ENCODE measurements around the gene SZRD1.

The SZRD1 gene

DNA sequence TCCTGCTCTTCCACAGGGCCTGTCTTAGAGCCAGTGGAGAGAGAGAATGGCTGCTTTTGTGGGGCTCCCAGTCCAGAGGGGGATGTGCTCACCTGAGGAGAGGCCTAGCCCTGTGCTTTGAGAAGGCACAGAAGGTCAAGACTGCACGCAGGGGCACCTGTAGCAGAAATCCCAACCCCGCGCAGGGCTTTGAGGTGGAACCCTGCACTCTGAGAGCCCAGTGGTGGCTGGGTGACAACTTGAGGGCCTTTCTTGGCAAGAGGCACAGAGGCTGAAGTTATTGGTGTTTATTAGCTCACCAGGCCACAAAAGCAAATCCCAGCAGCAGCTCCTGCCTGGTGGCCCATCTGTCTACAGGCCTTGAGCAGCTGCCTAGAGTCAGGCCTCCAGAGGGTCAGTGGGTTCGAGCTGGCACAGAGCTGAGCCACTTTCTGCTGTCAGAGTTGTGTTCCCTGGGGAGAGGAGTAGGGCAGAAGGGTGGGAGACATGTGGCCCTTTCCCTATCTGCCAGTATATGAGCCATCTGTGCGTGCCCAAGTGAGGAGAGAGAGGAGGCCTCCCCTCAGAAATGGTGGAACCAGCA, 31.4 kb downstream of the SZRD1 start:
- H3K9ac ChIP-seq (ENCODE audit: low read depth, low read length) = no peak overlapping the region
- H3K4me1 ChIP-seq (ENCODE audit: insufficient read depth, low read length) = no peaks in the 10 kb centered on the region
- H3K9me3 ChIP-seq (ENCODE audit: insufficient read depth, low read depth, low read length) = no peaks in the 10 kb centered on the region
- peaks cover 52% of the 10 kb centered on the region for H3K36me3 ChIP-seq (ENCODE audit: insufficient read depth, low read length)
- H3K27me3 ChIP-seq (ENCODE audit: insufficient read depth, low read length) = no peaks in the 10 kb centered on the region
- H3K27ac ChIP-seq (ENCODE audit: low read depth, low read length) = no peak overlapping the region
- H3K4me3 ChIP-seq (ENCODE audit: low read length) = no peak overlapping the region
- 93% methylated on average over 5 of the region's 5 CpGs for WGBS

GRCh38 chr1:16402742-16403141, 35.7 kb downstream of the SZRD1 start:
- no peak overlapping the region for H3K4me3 ChIP-seq (ENCODE audit: low read length)
- no peaks in the 10 kb centered on the region for H3K27me3 ChIP-seq (ENCODE audit: insufficient read depth, low read length)
- H3K27ac ChIP-seq (ENCODE audit: low read depth, low read length) = no peak overlapping the region
- H3K4me1 ChIP-seq (ENCODE audit: insufficient read depth, low read length) = no peaks in the 10 kb centered on the region
- peaks cover 15% of the 10 kb centered on the region; the same call in 1 of the 2 replicates for H3K36me3 ChIP-seq (ENCODE audit: insufficient read depth, low read length)
- H3K9me3 ChIP-seq (ENCODE audit: insufficient read depth, low read depth, low read length) = no peaks in the 10 kb centered on the region
- no peak overlapping the region for H3K9ac ChIP-seq (ENCODE audit: low read depth, low read length)
- 92% methylated on average over 10 of the region's 10 CpGs for WGBS

DNA sequence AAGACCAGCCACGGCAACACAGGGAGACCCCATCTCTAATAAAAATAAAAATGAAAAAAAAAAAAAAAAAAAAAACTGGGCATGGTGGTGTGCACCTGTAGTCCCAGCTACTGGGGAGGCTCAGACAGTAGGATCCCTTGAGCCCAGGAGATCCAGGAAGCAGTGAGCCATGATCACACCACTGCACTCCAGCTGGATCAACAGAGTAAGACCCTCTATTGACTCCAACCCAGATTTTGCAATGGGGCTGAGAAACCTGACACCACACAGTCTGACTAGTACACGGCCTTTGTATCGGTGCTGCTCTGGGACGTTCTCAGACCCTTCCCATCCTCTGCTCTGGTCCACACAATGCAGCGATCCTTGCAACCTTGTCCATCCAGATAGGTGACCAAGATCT, 38.4 kb downstream of the SZRD1 start:
- Histone ChIP-seq H3K27ac (ENCODE audit: low read depth, low read length) (no peak overlapping the region), H3K36me3 (ENCODE audit: insufficient read depth, low read length) (no peaks in the 10 kb centered on the region), H3K27me3 (ENCODE audit: insufficient read depth, low read length) (no peaks in the 10 kb centered on the region), H3K9ac (ENCODE audit: low read depth, low read length) (no peak overlapping the region), H3K4me1 (ENCODE audit: insufficient read depth, low read length) (no peaks in the 10 kb centered on the region), H3K9me3 (ENCODE audit: insufficient read depth, low read depth, low read length) (no peaks in the 10 kb centered on the region), H3K4me3 (ENCODE audit: low read length) (no peak overlapping the region)
- WGBS = 75% methylated on average over 4 of the region's 5 CpGs

DNA sequence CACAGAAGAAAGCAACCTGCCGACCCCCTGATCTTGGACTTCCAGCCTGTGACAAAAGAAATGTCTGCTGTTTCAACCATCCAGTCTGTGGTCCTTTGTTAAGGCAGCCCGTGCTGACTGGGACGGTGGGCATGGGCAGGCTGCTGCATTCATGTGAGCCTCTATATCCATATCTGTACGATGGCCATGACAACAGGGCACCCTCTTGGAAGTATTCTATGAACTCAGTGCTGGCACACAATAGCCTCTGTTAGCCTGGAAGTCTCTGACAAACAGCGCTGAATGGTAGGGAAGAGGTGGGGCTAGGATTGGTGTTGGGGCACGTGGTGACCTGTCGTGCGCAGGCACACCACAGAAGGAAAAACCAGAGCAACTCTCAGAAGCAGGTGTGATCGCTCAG, 39.8 kb downstream of the SZRD1 start:
- Histone ChIP-seq H3K4me3 (ENCODE audit: low read length) (no peak overlapping the region), H3K27ac (ENCODE audit: low read depth, low read length) (no peak overlapping the region), H3K9ac (ENCODE audit: low read depth, low read length) (no peak overlapping the region), H3K27me3 (ENCODE audit: insufficient read depth, low read length) (no peaks in the 10 kb centered on the region), H3K4me1 (ENCODE audit: insufficient read depth, low read length) (no peaks in the 10 kb centered on the region), H3K9me3 (ENCODE audit: insufficient read depth, low read depth, low read length) (no peaks in the 10 kb centered on the region), H3K36me3 (ENCODE audit: insufficient read depth, low read length) (no peaks in the 10 kb centered on the region)
- WGBS = 89% methylated on average over 9 of the region's 9 CpGs

DNA sequence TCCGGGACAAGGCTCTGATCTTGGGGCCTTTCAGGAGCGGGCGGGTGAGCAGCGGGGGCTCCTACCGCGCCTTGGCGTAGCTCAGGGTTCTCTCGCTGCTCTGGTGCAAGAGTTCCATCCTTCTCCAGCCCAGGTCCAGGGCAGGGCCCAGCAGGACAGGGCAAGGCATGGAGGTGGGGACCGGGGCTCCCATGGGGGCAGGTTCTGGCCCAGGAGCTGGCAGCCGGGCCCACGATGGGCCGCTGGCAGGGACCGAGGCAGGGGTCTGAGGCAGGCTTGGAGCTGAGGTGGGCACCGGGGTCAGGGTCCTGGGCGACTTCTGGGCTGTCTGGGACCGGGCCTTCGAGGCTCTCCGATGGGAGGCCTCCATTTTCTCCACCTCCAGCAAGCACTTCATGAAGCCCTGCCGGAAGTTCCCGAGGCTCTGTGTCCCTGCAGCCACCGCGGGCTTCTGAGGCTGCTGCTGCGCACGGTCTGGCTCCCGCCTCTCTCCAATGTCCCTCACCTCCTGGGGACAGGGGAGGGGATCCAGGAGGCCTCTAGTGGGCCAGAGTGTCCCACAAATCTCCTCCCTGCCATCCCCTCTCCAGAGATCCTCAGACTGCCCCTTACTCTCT, 42.6 kb downstream of the SZRD1 start:
- Histone ChIP-seq H3K9me3 (ENCODE audit: insufficient read depth, low read depth, low read length) (no peaks in the 10 kb centered on the region), H3K4me1 (ENCODE audit: insufficient read depth, low read length) (no peaks in the 10 kb centered on the region), H3K4me3 (ENCODE audit: low read length) (no peak overlapping the region), H3K36me3 (ENCODE audit: insufficient read depth, low read length) (no peaks in the 10 kb centered on the region), H3K27me3 (ENCODE audit: insufficient read depth, low read length) (no peaks in the 10 kb centered on the region), H3K27ac (ENCODE audit: low read depth, low read length) (no peak overlapping the region), H3K9ac (ENCODE audit: low read depth, low read length) (no peak overlapping the region)
- WGBS = 92% methylated on average over 25 of the region's 25 CpGs

DNA sequence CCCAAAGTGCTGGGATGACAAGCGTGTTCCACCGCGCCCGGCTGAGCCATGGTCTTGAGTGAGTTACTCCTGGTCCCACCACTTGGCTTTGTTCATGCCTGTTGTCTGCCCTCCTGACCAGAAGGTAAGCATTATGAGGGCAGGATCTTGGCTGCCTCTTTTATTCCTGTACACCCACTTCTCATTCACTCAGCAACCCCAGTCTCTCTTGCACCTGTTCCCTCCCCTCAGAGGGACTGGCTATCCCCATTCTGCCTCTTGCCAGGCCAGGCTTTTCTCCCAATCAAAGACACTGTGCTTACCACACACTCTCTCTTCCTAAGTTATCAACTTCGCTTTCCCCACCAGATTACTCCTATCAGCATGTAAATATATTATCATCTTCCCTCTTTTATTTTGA, 43.8 kb downstream of the SZRD1 start:
- 97% methylated on average over 5 of the region's 5 CpGs for WGBS
- Histone ChIP-seq H3K36me3 (ENCODE audit: insufficient read depth, low read length) (no peaks in the 10 kb centered on the region), H3K9ac (ENCODE audit: low read depth, low read length) (no peak overlapping the region), H3K4me1 (ENCODE audit: insufficient read depth, low read length) (no peaks in the 10 kb centered on the region), H3K9me3 (ENCODE audit: insufficient read depth, low read depth, low read length) (no peaks in the 10 kb centered on the region), H3K27ac (ENCODE audit: low read depth, low read length) (no peak overlapping the region), H3K27me3 (ENCODE audit: insufficient read depth, low read length) (no peaks in the 10 kb centered on the region), H3K4me3 (ENCODE audit: low read length) (no peak overlapping the region)

DNA sequence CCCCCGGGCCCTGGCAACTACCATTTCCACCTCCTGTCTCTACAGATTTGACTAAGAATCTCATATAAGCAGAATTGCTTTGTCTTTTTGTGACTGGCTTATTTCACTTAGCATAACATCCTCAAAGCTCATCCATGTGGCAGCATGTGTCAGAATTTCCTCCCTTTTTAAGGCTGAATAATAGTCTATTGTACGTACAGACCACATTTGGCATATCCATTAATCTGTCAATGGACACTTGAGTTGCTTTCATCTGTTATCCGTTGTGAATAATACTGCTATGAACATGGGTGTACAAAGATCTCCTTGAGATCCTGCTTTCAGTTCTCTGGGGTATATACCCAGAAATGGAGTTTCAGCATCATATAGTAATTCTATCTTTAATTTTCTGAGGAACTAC, 46.1 kb downstream of the SZRD1 start:
- H3K27me3 ChIP-seq (ENCODE audit: insufficient read depth, low read length) = no peaks in the 10 kb centered on the region
- 96% methylated on average over 3 of the region's 3 CpGs for WGBS
- no peak overlapping the region for H3K27ac ChIP-seq (ENCODE audit: low read depth, low read length)
- no peak overlapping the region for H3K4me3 ChIP-seq (ENCODE audit: low read length)
- H3K9me3 ChIP-seq (ENCODE audit: insufficient read depth, low read depth, low read length) = no peaks in the 10 kb centered on the region
- no peaks in the 10 kb centered on the region for H3K4me1 ChIP-seq (ENCODE audit: insufficient read depth, low read length)
- H3K9ac ChIP-seq (ENCODE audit: low read depth, low read length) = no peak overlapping the region
- no peaks in the 10 kb centered on the region for H3K36me3 ChIP-seq (ENCODE audit: insufficient read depth, low read length)

DNA sequence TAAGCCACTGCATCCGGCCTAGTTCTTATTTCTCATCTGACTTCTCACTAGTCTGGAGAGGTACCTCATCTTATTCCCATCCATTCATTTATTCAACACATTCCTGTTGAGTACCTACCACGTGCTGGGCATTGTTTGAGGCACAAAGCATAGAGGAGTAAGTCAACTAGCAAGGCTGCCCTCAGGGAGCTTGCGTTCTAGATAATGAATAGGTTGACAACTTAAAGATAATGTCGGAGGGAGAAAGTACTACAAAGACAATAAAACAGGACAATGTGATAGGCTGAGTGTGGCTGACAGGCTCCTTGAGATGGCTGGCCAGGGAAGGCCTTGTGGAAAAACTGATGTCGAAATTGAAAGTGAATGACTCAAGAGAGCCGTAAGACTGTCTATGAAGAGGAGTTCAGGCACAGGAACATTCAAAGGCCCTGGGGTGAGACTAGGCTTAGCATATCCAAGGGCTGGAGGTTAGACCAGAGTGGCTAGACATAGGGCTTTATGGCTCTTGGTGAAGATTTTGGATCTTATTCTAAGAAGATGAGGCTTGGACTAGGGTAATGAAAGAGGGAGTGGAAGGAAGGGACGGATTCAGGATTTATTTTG, 51.9 kb downstream of the SZRD1 start:
- no peaks in the 10 kb centered on the region for H3K4me1 ChIP-seq (ENCODE audit: insufficient read depth, low read length)
- H3K27ac ChIP-seq (ENCODE audit: low read depth, low read length) = no peak overlapping the region
- WGBS = 87% methylated on average over 7 of the region's 7 CpGs
- H3K9me3 ChIP-seq (ENCODE audit: insufficient read depth, low read depth, low read length) = no peaks in the 10 kb centered on the region
- H3K36me3 ChIP-seq (ENCODE audit: insufficient read depth, low read length) = no peaks in the 10 kb centered on the region
- H3K4me3 ChIP-seq (ENCODE audit: low read length) = no peak overlapping the region
- no peak overlapping the region for H3K9ac ChIP-seq (ENCODE audit: low read depth, low read length)
- H3K27me3 ChIP-seq (ENCODE audit: insufficient read depth, low read length) = no peaks in the 10 kb centered on the region

DNA sequence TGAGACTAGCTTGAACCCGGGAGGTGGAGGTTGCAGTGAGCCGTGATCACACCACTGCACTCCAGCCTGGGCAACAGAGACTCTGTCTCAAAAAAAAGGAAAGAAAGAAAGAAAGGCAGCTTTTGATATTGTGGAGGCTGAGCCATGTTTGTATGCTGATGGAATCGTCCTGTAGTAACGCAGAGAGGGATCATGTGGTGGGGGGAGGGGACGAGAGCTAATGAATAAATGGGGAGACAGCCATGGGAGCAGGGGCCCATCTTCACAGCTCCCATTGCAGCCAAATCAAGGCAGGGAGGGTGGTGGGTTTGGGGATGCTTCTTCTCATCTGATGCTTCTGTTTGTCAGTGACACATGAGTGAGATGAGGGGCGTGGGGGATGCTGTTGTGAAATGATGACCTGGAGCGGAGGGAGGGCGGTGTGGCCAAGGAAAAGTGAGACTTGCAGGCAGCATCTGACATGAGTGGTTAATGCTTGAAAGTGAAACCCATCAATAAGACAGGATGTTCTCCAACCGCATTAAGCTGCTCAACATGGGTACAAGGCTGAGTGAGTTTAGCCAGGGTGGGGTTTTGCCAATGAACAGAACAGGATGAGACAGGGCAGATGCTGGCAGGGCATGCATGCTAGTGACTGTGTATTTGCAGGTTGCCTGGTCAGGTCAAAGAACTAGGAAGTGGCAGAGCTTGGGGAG, 53.5 kb downstream of the SZRD1 start:
- no peak overlapping the region for H3K4me3 ChIP-seq (ENCODE audit: low read length)
- no peaks in the 10 kb centered on the region for H3K27me3 ChIP-seq (ENCODE audit: insufficient read depth, low read length)

DNA sequence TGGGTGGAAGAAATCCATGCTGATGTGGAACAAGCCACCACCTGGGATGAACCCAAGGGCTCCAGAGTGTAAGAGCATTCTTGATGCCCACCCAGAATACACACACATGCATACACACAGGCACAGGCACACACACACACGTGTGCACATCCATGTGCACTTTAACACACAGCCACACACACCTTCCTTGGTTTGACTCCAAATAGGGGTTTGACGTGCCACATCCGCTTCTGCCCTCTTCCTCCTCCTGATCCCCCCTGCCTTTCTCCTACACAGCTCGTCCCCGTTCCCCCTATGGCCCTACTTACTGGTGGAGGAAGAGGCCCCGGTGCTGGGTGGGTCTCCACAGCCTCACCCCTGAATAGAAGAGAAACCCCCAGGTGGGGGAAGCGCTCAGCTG, 54.2 kb downstream of the SZRD1 start:
- WGBS = 91% methylated on average over 7 of the region's 7 CpGs
- Histone ChIP-seq H3K4me3 (ENCODE audit: low read length) (no peak overlapping the region), H3K4me1 (ENCODE audit: insufficient read depth, low read length) (no peaks in the 10 kb centered on the region), H3K27ac (ENCODE audit: low read depth, low read length) (no peak overlapping the region), H3K27me3 (ENCODE audit: insufficient read depth, low read length) (no peaks in the 10 kb centered on the region), H3K36me3 (ENCODE audit: insufficient read depth, low read length) (no peaks in the 10 kb centered on the region), H3K9me3 (ENCODE audit: insufficient read depth, low read depth, low read length) (no peaks in the 10 kb centered on the region), H3K9ac (ENCODE audit: low read depth, low read length) (no peak overlapping the region)

More for the DNA sequence above, 53.5 kb downstream of the SZRD1 start:
- no peak overlapping the region for H3K27ac ChIP-seq (ENCODE audit: low read depth, low read length)
- no peaks in the 10 kb centered on the region for H3K4me1 ChIP-seq (ENCODE audit: insufficient read depth, low read length)
- WGBS = 83% methylated on average over 9 of the region's 9 CpGs
- H3K36me3 ChIP-seq (ENCODE audit: insufficient read depth, low read length) = no peaks in the 10 kb centered on the region
- H3K9me3 ChIP-seq (ENCODE audit: insufficient read depth, low read depth, low read length) = no peaks in the 10 kb centered on the region
- no peak overlapping the region for H3K9ac ChIP-seq (ENCODE audit: low read depth, low read length)

DNA sequence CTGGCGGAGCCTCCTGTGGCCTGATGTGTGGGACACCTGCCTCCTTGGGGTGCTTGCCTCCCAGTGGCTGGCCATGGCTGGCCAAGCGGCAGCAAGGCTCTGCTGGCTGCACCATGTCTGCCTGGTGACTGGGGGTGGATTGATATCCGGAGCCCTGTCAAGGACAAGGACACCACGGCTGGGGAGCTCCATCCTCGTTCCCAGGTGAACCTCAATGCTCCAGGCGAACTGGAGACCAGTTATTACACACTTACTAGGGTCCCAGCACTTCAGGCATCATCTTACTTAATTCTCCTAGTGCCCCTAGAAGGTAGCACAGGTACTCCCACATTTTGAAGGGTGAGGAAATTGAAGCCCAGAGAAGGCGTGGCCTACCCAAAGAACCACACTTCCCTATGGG, 55.0 kb downstream of the SZRD1 start:
- Histone ChIP-seq H3K27ac (ENCODE audit: low read depth, low read length) (no peak overlapping the region), H3K9me3 (ENCODE audit: insufficient read depth, low read depth, low read length) (no peaks in the 10 kb centered on the region), H3K36me3 (ENCODE audit: insufficient read depth, low read length) (no peaks in the 10 kb centered on the region), H3K4me1 (ENCODE audit: insufficient read depth, low read length) (no peaks in the 10 kb centered on the region), H3K4me3 (ENCODE audit: low read length) (no peak overlapping the region), H3K27me3 (ENCODE audit: insufficient read depth, low read length) (no peaks in the 10 kb centered on the region), H3K9ac (ENCODE audit: low read depth, low read length) (no peak overlapping the region)
- WGBS = 87% methylated on average over 7 of the region's 7 CpGs

Measured in HUES64 (cell line).